H1 (cell line): Measurements from ENCODE around the gene NSF. TPM values are rescaled to one million over a fixed set of nuclear protein-coding genes. Genes with fewer than 3 reads are reported as not detected.

Experiments used
- polyA plus RNA-seq, 7 experiments: library from polyadenylated mRNA; depleted of rRNA in 3 of 7; stranded (reverse) in 5 of 7; unstranded in 2 of 7; fragments of >200 nt in 5 of 7; fragments of 200-250 nt in 2 of 7; gene quantifications; 1 replicate in 5 of 7; 2 replicates in 1 of 7; 4 replicates in 1 of 7; pipeline versions ENCODE4 v1.2.1 to v1.2.3, GENCODE V29; 2011 to 2013; ENCODE audit warnings: missing spikeins in 2 of 7, mixed read lengths in 2 of 7
- total RNA-seq: library from RNA; stranded (reverse); fragmentation: NEBNext Ultra II Directional; extraction: Animal tissue kit (Norgen Biotek cat#: 25700); gene quantifications from 2 replicates; pipeline ENCODE4 v1.2.1, GENCODE V29; 2021

NSF gene
- total and polyA plus RNA-seq, 2 of the 8 experiments (the other 6 are each of a cell fraction or from before 2014, with no cell fraction given): 13.0 to 27.7 TPM

Other genes with a start within 250 kb of the NSF start
- gene ARL17B, start 228.9 kb upstream of the NSF start, total RNA-seq: 18.7 and 21.6 TPM in 2 replicates
- gene ARL17B, start 228.9 kb upstream of the NSF start, polyA plus RNA-seq (2011; rRNA removed): 4.8 and 5.4 TPM in 2 replicates
- 10.7 and 11.6 TPM in 2 replicates for gene LRRC37A2, start 78.2 kb upstream of the NSF start, total RNA-seq
- gene LRRC37A2, start 78.2 kb upstream of the NSF start, polyA plus RNA-seq (2011; rRNA removed): 4.1 and 4.7 TPM in 2 replicates
- 28.5 and 29.0 TPM in 2 replicates for gene ARL17A, start 11.0 kb upstream of the NSF start, total RNA-seq
- gene ARL17A, start 11.0 kb upstream of the NSF start, polyA plus RNA-seq (2011; rRNA removed): 24.6 and 40.7 TPM in 2 replicates
- 1.3 and 2.0 TPM in 2 replicates for gene WNT3, start 228.0 kb downstream of the NSF start, total RNA-seq
- gene WNT3, start 228.0 kb downstream of the NSF start, polyA plus RNA-seq (2011; rRNA removed): 0.56 and 0.96 TPM in 2 replicates